ENCODE results near the gene TMC1. TPM values are rescaled to one million over a fixed set of nuclear protein-coding genes. Genes with fewer than 3 reads are reported as not detected.

The TMC1 gene
- total and polyA plus RNA-seq, 3 experiments from 2014 or later = not detected

DNA sequence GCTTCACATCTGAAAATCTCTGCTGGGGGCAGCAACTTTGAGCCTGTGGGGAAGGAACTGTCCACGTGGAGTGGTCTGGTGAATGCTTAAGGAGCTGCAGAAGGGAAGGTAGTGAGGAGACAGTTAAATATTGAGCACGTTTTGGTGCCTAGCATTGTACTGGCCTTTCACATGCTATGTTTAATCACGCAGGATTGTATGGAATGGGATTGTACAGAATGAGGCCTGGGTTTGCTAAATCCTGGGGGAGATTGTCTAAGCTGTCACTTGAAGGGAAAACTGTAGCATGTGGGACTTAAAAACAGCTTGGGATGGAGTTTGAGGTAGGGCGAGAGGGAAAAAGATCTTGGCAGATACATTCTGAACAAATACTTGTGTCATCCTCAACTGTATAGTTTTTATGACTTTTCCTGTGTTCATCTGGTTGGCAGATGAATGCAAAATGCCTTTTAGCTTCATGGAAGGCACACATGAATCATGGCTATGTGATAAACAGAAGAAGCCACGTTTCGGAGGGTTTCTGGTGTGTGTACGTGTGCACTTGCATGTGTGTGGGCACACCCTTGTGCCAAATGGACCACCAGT, 106.6 kb downstream of the TMC1 start:
- no peak overlapping the region for H3K27ac ChIP-seq (ENCODE audit: low read depth, low read length)
- POLR2A ChIA-PET = no interaction called here
- Mint-ChIP-seq H3K4me3 (no peak overlapping the region), H3K27me3 (peaks cover 7 to 9% of the 10 kb centered on the region in 2 donors), H3K27ac (no peak overlapping the region), H3K4me1 (no peaks in the 10 kb centered on the region), H3K9me3 (peaks cover 0 to 3% (median 0%) of the 10 kb centered on the region in 5 donors), H3K36me3 (no peaks in the 10 kb centered on the region)
- H3K4me1 ChIP-seq (ENCODE audit: insufficient read depth, low read length) = no peaks in the 10 kb centered on the region
- H3K4me3 ChIP-seq (ENCODE audit: low read length) = no peak overlapping the region
- H3K9me3 ChIP-seq (ENCODE audit: low read length) = no peaks in the 10 kb centered on the region
- DNase-seq = no peak
- CTCF ChIA-PET = no interaction called here
- H3K36me3 ChIP-seq (ENCODE audit: insufficient read depth, low read length) = no peaks in the 10 kb centered on the region
- no peaks in the 10 kb centered on the region for H3K27me3 ChIP-seq (ENCODE audit: insufficient read depth, low read length, poor library complexity, severe bottlenecking)

DNA sequence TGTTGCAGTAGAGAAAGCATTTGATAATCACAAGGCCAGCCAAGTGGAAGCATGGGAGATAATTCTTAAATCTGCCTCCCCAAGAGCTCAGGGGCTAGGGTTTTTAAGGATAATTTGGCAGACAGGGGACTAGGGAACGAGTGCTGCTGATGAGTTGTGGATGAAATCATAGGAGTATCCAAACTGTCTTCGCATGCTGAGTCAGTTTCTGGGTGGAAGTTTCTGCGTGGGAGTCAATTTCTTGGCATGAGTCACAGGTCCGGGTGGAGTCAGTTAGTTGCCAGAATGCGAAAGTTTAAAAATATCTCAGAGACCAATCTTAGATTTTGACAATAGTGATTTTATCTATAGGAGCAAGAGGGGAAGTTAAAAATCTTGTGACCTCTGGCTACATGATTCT, 112.6 kb downstream of the TMC1 start:
- POLR2A ChIA-PET = no interaction called here
- H3K36me3 Mint-ChIP-seq = no peaks in the 10 kb centered on the region
- no peak for DNase-seq

DNA sequence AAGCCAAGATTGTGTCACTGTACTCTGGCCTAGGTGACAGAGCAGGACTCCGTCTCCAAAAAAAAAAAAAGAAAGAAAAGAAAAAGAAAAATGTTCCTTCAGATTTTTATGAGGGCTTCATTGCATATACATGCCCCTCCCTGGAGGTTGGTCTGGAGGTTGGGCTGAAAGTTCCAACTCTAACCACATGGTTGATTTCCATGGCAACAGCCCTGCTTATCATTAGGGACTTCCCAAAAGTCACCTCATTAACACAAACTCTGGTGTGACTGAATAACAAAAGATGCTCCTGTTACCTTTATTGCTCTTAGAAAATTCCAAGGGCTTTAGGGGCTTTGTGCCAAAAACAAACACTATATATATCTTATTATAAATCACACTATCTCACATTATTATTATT, 113.8 kb downstream of the TMC1 start:
- Mint-ChIP-seq H3K27me3 (peaks cover 0 to 4% of the 10 kb centered on the region in 2 donors), H3K4me1 (peaks cover 0 to 5% (median 0%) of the 10 kb centered on the region in 3 donors), H3K9me3 (peaks cover 0 to 11% (median 4%) of the 10 kb centered on the region in 5 donors), H3K27ac (no peak overlapping the region), H3K4me3 (no peak overlapping the region), H3K36me3 (no peaks in the 10 kb centered on the region)
- H3K36me3 ChIP-seq (ENCODE audit: insufficient read depth, low read length) = no peaks in the 10 kb centered on the region
- ChIA-PET CTCF (no interaction called here), POLR2A (no interaction called here)
- DNase-seq = no peak
- no peaks in the 10 kb centered on the region for H3K4me1 ChIP-seq (ENCODE audit: insufficient read depth, low read length)
- H3K4me3 ChIP-seq (ENCODE audit: low read length) = no peak overlapping the region
- H3K9me3 ChIP-seq (ENCODE audit: low read length) = no peaks in the 10 kb centered on the region
- no peak overlapping the region for H3K27ac ChIP-seq (ENCODE audit: low read depth, low read length)
- no peaks in the 10 kb centered on the region for H3K27me3 ChIP-seq (ENCODE audit: insufficient read depth, low read length, poor library complexity, severe bottlenecking)

More for the DNA sequence above, 112.6 kb downstream of the TMC1 start:
- no peak overlapping the region for H3K4me3 ChIP-seq (ENCODE audit: low read length)
- H3K27me3 Mint-ChIP-seq = peaks cover 4 to 5% of the 10 kb centered on the region in 2 donors
- no peak overlapping the region for H3K27ac ChIP-seq (ENCODE audit: low read depth, low read length)
- peaks cover 0 to 11% (median 4%) of the 10 kb centered on the region in 5 donors for H3K9me3 Mint-ChIP-seq
- no peak overlapping the region for H3K4me3 Mint-ChIP-seq
- H3K36me3 ChIP-seq (ENCODE audit: insufficient read depth, low read length) = no peaks in the 10 kb centered on the region
- peaks cover 0 to 5% (median 0%) of the 10 kb centered on the region in 3 donors for H3K4me1 Mint-ChIP-seq
- no peaks in the 10 kb centered on the region for H3K27me3 ChIP-seq (ENCODE audit: insufficient read depth, low read length, poor library complexity, severe bottlenecking)
- no peaks in the 10 kb centered on the region for H3K4me1 ChIP-seq (ENCODE audit: insufficient read depth, low read length)
- no peaks in the 10 kb centered on the region for H3K9me3 ChIP-seq (ENCODE audit: low read length)
- CTCF ChIA-PET = interaction anchor here (0.6 kb wide), 1 partner anchor 331 kb away, joined by 3 read pairs; no protein-coding TSS in a partner anchor
- no peak overlapping the region for H3K27ac Mint-ChIP-seq

- no peaks in the 10 kb centered on the region for H3K4me1 ChIP-seq (ENCODE audit: insufficient read depth, low read length)
- ChIA-PET CTCF (no interaction called here), POLR2A (no interaction called here)
- H3K36me3 Mint-ChIP-seq = no peaks in the 10 kb centered on the region
- no peaks in the 10 kb centered on the region for H3K36me3 ChIP-seq (ENCODE audit: insufficient read depth, low read length)
- H3K9me3 Mint-ChIP-seq = peaks cover 0 to 11% (median 4%) of the 10 kb centered on the region in 5 donors
- H3K9me3 ChIP-seq (ENCODE audit: low read length) = no peaks in the 10 kb centered on the region
- no peak overlapping the region for H3K4me3 Mint-ChIP-seq
- peaks cover 0 to 4% of the 10 kb centered on the region in 2 donors for H3K27me3 Mint-ChIP-seq
- H3K27ac Mint-ChIP-seq = no peak overlapping the region
- H3K4me3 ChIP-seq (ENCODE audit: low read length) = no peak overlapping the region
- H3K4me1 Mint-ChIP-seq = peaks cover 0 to 5% (median 0%) of the 10 kb centered on the region in 3 donors
- no peak overlapping the region for H3K27ac ChIP-seq (ENCODE audit: low read depth, low read length)
- DNase-seq = no peak
- no peaks in the 10 kb centered on the region for H3K27me3 ChIP-seq (ENCODE audit: insufficient read depth, low read length, poor library complexity, severe bottlenecking)
Observed at GRCh38 chr9:72636621-72637020, 115.2 kb downstream of the TMC1 start.

GRCh38 chr9:72643651-72644050, 122.2 kb downstream of the TMC1 start:
- Mint-ChIP-seq H3K4me3 (no peak overlapping the region), H3K27ac (no peak overlapping the region), H3K36me3 (no peaks in the 10 kb centered on the region), H3K4me1 (no peaks in the 10 kb centered on the region), H3K27me3 (no peaks in the 10 kb centered on the region), H3K9me3 (no peaks in the 10 kb centered on the region)
- H3K4me3 ChIP-seq (ENCODE audit: low read length) = no peak overlapping the region
- H3K9me3 ChIP-seq (ENCODE audit: low read length) = no peaks in the 10 kb centered on the region
- no peak for DNase-seq
- POLR2A ChIA-PET = no interaction called here
- H3K4me1 ChIP-seq (ENCODE audit: insufficient read depth, low read length) = no peaks in the 10 kb centered on the region
- H3K27me3 ChIP-seq (ENCODE audit: insufficient read depth, low read length, poor library complexity, severe bottlenecking) = no peaks in the 10 kb centered on the region
- H3K27ac ChIP-seq (ENCODE audit: low read depth, low read length) = no peak overlapping the region
- no peaks in the 10 kb centered on the region for H3K36me3 ChIP-seq (ENCODE audit: insufficient read depth, low read length)
- CTCF ChIA-PET = no interaction called here

- H3K27me3 ChIP-seq (ENCODE audit: insufficient read depth, low read length, poor library complexity, severe bottlenecking) = no peaks in the 10 kb centered on the region
- DNase-seq = no peak
- H3K4me1 ChIP-seq (ENCODE audit: insufficient read depth, low read length) = no peaks in the 10 kb centered on the region
- ChIA-PET POLR2A (no interaction called here), CTCF (no interaction called here)
- H3K36me3 ChIP-seq (ENCODE audit: insufficient read depth, low read length) = no peaks in the 10 kb centered on the region
- no peak overlapping the region for H3K4me3 Mint-ChIP-seq
- no peak overlapping the region for H3K27ac ChIP-seq (ENCODE audit: low read depth, low read length)
- no peaks in the 10 kb centered on the region for H3K27me3 Mint-ChIP-seq
- H3K9me3 ChIP-seq (ENCODE audit: low read length) = no peaks in the 10 kb centered on the region
- H3K9me3 Mint-ChIP-seq = no peaks in the 10 kb centered on the region
- no peaks in the 10 kb centered on the region for H3K36me3 Mint-ChIP-seq
- H3K27ac Mint-ChIP-seq = no peak overlapping the region
- H3K4me3 ChIP-seq (ENCODE audit: low read length) = no peak overlapping the region
- H3K4me1 Mint-ChIP-seq = no peaks in the 10 kb centered on the region
Observed at GRCh38 chr9:72646061-72646460, 124.7 kb downstream of the TMC1 start.

DNA sequence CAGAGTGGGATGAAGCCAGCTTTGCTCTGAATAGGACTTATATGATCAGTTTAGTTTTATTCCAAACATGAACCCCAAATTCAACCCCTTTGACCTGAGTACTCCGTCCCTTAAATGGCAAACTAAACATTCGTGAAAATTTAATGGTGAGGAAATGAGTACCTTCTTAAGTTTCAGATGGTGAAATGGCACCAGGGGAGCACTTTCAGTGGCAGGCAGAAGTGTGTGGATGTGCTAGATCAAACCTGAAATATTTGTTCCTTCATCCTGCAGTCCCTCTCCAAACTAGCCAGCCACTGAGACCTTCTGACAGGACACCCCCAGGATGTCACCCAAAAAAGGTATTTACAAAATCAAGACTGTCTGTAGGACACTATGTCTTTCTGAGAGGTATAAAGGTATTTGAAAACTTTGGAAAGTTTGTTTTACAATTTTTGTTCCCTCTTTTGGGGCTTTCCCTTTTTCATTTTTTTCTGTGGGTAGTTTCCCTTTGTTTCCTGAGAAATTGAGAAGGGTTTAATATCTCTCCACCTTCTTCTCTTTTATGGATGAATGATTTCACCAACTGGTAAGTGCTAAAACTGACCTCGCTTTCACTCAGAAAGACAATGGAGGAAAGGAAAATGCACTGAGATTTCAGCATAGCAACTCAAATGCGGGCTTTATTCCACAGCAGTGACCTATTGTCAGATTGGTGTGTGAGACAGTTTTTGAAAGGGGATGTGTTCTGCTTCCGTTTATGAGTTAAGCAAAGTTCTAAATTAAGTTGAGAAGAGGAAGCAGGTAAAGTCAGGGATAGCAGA, 127.1 kb downstream of the TMC1 start:
- H3K4me3 Mint-ChIP-seq = no peak overlapping the region
- H3K27me3 ChIP-seq (ENCODE audit: insufficient read depth, low read length, poor library complexity, severe bottlenecking) = no peaks in the 10 kb centered on the region
- H3K27ac ChIP-seq (ENCODE audit: low read depth, low read length) = no peak overlapping the region
- ChIA-PET POLR2A (no interaction called here), CTCF (no interaction called here)
- H3K36me3 Mint-ChIP-seq = no peaks in the 10 kb centered on the region
- no peaks in the 10 kb centered on the region for H3K27me3 Mint-ChIP-seq
- H3K36me3 ChIP-seq (ENCODE audit: insufficient read depth, low read length) = no peaks in the 10 kb centered on the region
- H3K9me3 Mint-ChIP-seq = no peaks in the 10 kb centered on the region
- no peaks in the 10 kb centered on the region for H3K4me1 Mint-ChIP-seq
- H3K4me3 ChIP-seq (ENCODE audit: low read length) = no peak overlapping the region
- no peak for DNase-seq
- H3K9me3 ChIP-seq (ENCODE audit: low read length) = no peaks in the 10 kb centered on the region
- no peak overlapping the region for H3K27ac Mint-ChIP-seq
- no peaks in the 10 kb centered on the region for H3K4me1 ChIP-seq (ENCODE audit: insufficient read depth, low read length)

GRCh38 chr9:72649127-72649442, 127.7 kb downstream of the TMC1 start:
- Mint-ChIP-seq H3K36me3 (no peaks in the 10 kb centered on the region), H3K4me3 (no peak overlapping the region), H3K27me3 (no peaks in the 10 kb centered on the region), H3K9me3 (no peaks in the 10 kb centered on the region), H3K27ac (no peak overlapping the region), H3K4me1 (no peaks in the 10 kb centered on the region)
- CTCF ChIA-PET = no interaction called here
- H3K4me1 ChIP-seq (ENCODE audit: insufficient read depth, low read length) = no peaks in the 10 kb centered on the region
- POLR2A ChIA-PET = no interaction called here
- H3K4me3 ChIP-seq (ENCODE audit: low read length) = no peak overlapping the region
- H3K27me3 ChIP-seq (ENCODE audit: insufficient read depth, low read length, poor library complexity, severe bottlenecking) = no peaks in the 10 kb centered on the region
- no peak overlapping the region for H3K27ac ChIP-seq (ENCODE audit: low read depth, low read length)
- DNase-seq = no peak
- no peaks in the 10 kb centered on the region for H3K36me3 ChIP-seq (ENCODE audit: insufficient read depth, low read length)
- H3K9me3 ChIP-seq (ENCODE audit: low read length) = no peaks in the 10 kb centered on the region
